OCI-LY7 (cell line): ENCODE data around the gene TTC13. TPM values are rescaled to one million over a fixed set of nuclear protein-coding genes. Genes with fewer than 3 reads are reported as not detected.

ENCODE experiments used
- Bru-seq: library from RNA; stranded (reverse); fragments of 400-500 nt; gene quantifications from one replicate; lab custom pipeline; 2021; lab: Mats Ljungman, UMichigan
- BruChase-seq, 2 experiments: library from RNA; stranded (reverse); fragments of 400-500 nt; gene quantifications; one replicate each; lab custom pipeline; 2021; lab: Mats Ljungman, UMichigan
- BruUV-seq: library from RNA; stranded (reverse); fragments of 400-500 nt; replicated peaks from 2 replicates; lab custom pipeline; 2021; lab: Mats Ljungman, UMichigan
- CTCF ChIA-PET: fragments of 300-600 bp; sonication (Branson Sonifier 250); formaldehyde crosslinking; loops from one replicate; lab custom pipeline; 2022; ENCODE audit warnings: antibody characterized with exemption; ENCODE audit not compliant: unreplicated experiment; lab: Charles Lee
- POLR2A ChIA-PET: fragments of 300-600 bp; sonication (Branson Sonifier 250); formaldehyde crosslinking; loops from one replicate; lab custom pipeline; 2022; ENCODE audit warnings: antibody characterized with exemption; lab: Charles Lee
- DNase-seq: peaks from one replicate; pipeline ENCODE4 v3.0.0-alpha.2; 2015; ENCODE audit warnings: low spot score
- H2AFZ ChIP-seq: fragments of 200-600 bp; sonication (generic), shearing (Covaris generic); 2 replicates; pipeline ENCODE4 v1.6.1; 2014; ENCODE audit warnings: mild to moderate bottlenecking, antibody characterized with exemption, low read length, moderate library complexity
- H3K27ac ChIP-seq: fragments of 200-600 bp; sonication (generic); 2 replicates; pipeline ENCODE4 v1.5.1; 2014; ENCODE audit warnings: mixed run types, low read depth, mild to moderate bottlenecking, moderate library complexity, low read length, inconsistent platforms; ENCODE audit not compliant: poor library complexity, severe bottlenecking
- H3K36me3 ChIP-seq: fragments of 200-600 bp; sonication (generic); 2 replicates; pipeline ENCODE4 v1.6.1; 2014; ENCODE audit warnings: mild to moderate bottlenecking, antibody characterized with exemption, low read length, moderate library complexity, mixed read lengths; ENCODE audit not compliant: insufficient read depth
- H3K4me1 ChIP-seq: fragments of 200-600 bp; sonication (generic); 2 replicates; pipeline ENCODE4 v1.5.1; 2014; ENCODE audit warnings: mild to moderate bottlenecking, low read length; ENCODE audit not compliant: insufficient read depth, poor library complexity, severe bottlenecking
- H3K4me2 ChIP-seq: fragments of 200-600 bp; sonication (generic); 2 replicates; pipeline ENCODE4 v1.6.1; 2014; ENCODE audit warnings: mild to moderate bottlenecking, low read length
- H3K4me3 ChIP-seq: fragments of 200-600 bp; sonication (generic); 2 replicates; pipeline ENCODE4 v1.5.1; 2014; ENCODE audit warnings: mild to moderate bottlenecking, low read depth, low read length; ENCODE audit not compliant: poor library complexity, severe bottlenecking
- H3K79me2 ChIP-seq: fragments of 200-600 bp; sonication (generic); 2 replicates; pipeline ENCODE4 v1.6.1; 2016; ENCODE audit warnings: low read depth, mild to moderate bottlenecking, low read length, moderate library complexity, mixed read lengths; ENCODE audit not compliant: insufficient read depth
- H3K9me2 ChIP-seq: fragments of 200-600 bp; sonication (generic); 2 replicates; pipeline ENCODE4 v1.6.1; 2016; ENCODE audit warnings: mild to moderate bottlenecking, low read length, mixed read lengths; ENCODE audit not compliant: insufficient read depth
- H3K9me3 ChIP-seq: fragments of 200-600 bp; sonication (generic); 2 replicates; pipeline ENCODE4 v1.6.1; 2014; ENCODE audit warnings: mild to moderate bottlenecking, mixed run types, low read length, mixed read lengths
- H4K20me1 ChIP-seq: fragments of 200-600 bp; sonication (generic); 2 replicates; pipeline ENCODE4 v1.6.1; 2014; ENCODE audit warnings: mild to moderate bottlenecking, antibody characterized with exemption, low read length, moderate library complexity, mixed read lengths; ENCODE audit not compliant: insufficient read depth
- EZH2phosphoT487 ChIP-seq: fragments of 200-600 bp; sonication (generic); IDR thresholded peaks from 2 replicates; pipeline ENCODE4 v1.6.1; 2018; ENCODE audit warnings: low read depth, borderline replicate concordance, mild to moderate bottlenecking, mixed run types, antibody characterized with exemption, low read length, moderate library complexity, mixed read lengths
- intact Hi-C: fragments of 100-400 bp; cut with micrococcal nuclease; formaldehyde crosslinking; loops from one replicate; pipeline ENCODE4 v1.10.0; 2022; ENCODE audit not compliant: unreplicated experiment
- long read RNA-seq: library from polyadenylated mRNA; stranded (forward); transcript quantifications from one replicate; pipeline ENCODE4 v2.0.0, GENCODE V29; 2022
- total RNA-seq, 2 experiments: library from RNA; depleted of rRNA in 1 of 2; stranded (reverse); fragments of >200 nt in 1 of 2; shearing (Covaris generic) in 1 of 2; gene quantifications; 2 replicates each; pipeline ENCODE4 v1.2.3, GENCODE V29; 2014 to 2022
- TF ChIP-seq, protein P1 (sequence below): fragments of 200-600 bp; sonication (generic); conservative IDR thresholded peaks from 2 replicates; pipeline ENCODE4 v1.5.1; 2014; ENCODE audit warnings: mild to moderate bottlenecking, antibody characterized with exemption, low read length, moderate library complexity, mixed read lengths

The TTC13 gene, protein sequence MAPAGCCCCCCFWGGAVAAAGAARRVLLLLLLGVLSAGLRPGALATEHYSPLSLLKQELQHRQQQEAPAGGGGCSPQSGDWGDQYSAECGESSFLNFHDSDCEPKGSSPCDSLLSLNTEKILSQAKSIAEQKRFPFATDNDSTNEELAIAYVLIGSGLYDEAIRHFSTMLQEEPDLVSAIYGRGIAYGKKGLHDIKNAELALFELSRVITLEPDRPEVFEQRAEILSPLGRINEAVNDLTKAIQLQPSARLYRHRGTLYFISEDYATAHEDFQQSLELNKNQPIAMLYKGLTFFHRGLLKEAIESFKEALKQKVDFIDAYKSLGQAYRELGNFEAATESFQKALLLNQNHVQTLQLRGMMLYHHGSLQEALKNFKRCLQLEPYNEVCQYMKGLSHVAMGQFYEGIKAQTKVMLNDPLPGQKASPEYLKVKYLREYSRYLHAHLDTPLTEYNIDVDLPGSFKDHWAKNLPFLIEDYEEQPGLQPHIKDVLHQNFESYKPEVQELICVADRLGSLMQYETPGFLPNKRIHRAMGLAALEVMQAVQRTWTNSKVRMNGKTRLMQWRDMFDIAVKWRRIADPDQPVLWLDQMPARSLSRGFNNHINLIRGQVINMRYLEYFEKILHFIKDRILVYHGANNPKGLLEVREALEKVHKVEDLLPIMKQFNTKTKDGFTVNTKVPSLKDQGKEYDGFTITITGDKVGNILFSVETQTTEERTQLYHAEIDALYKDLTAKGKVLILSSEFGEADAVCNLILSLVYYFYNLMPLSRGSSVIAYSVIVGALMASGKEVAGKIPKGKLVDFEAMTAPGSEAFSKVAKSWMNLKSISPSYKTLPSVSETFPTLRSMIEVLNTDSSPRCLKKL
- total RNA-seq (2014; rRNA removed; shearing (Covaris generic)): 15.4 and 24.3 TPM in 2 replicates
- 27.0 and 27.2 TPM in 2 replicates for total RNA-seq (2022)
- Bru-seq, nascent RNA: percentile 72 among the genes with signal in this experiment
- percentile 71 among the genes with signal in this experiment for BruChase-seq, experiment 1, labeled RNA remaining after a 6-hour chase
- percentile 72 among the genes with signal in this experiment for BruChase-seq, experiment 2, labeled RNA remaining after a 2-hour chase
- long read RNA-seq, transcript TTC13-201 (23 exons, 3,253 nt): major isoform, 13 of 49 reads
- long read RNA-seq, partial matches to known transcripts: 8 of 49 reads
- long read RNA-seq, other reads (novel, unspliced or antisense): 27 of 49 reads

DNA sequence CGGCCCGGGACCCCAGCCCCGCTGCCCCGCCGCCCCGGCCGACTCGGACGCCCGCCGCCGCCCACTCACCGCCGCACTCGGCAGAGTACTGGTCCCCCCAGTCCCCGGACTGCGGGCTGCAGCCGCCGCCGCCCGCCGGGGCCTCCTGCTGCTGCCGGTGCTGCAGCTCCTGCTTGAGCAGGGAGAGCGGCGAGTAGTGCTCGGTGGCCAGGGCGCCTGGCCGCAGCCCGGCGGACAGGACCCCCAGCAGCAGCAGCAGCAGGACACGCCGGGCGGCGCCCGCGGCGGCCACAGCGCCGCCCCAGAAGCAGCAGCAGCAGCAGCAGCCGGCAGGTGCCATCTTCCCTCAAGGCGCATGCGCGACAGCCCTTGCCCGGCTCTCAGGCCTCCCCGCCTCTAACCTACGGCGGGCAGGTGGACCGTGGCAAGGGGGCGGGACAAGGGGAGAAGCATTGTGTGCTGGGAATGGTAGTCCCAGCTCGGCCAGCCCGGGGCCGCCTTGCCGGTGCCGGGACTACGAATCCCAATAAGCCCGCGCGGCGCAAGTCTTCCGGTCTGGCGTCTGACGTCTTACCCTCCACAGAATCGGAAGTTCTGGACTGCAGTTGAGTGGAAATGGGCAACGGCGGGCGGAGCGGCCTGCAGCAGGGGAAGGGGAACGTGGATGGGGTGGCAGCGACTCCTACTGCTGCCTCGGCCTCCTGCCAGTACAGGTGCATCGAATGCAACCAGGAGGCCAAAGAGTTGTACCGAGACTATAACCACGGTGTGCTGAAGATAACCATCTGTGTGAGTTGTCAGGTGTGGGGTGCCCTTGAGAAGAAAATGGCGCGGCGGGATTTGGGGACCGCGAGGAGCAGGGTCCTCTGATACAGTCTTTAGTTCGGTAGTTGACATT lies at the start of gene TTC13, which contains the start of gene ARV1:
TTC13 (minus strand) TSS at position 371 of the 898 bp plus-strand sequence; CDS start at position 340, 31 bp downstream.
ARV1 (plus strand) TSS at position 604 of the 898 bp plus-strand sequence; CDS start at position 616, 12 bp downstream.
- DNase-seq: peak; percentile 99
- ChIA-PET CTCF (interaction anchor here (0.7 to 1.0 kb wide), 2 partner anchors 8 to 60 kb away, joined by 3 read pairs; no protein-coding TSS in a partner anchor), POLR2A (interaction anchor here (0.6 to 1.7 kb wide), 6 partner anchors 8 to 239 kb away, joined by 3 to 10 read pairs (median 4); no protein-coding TSS in a partner anchor)
- peaks cover 41% of the 10 kb centered on the region; the same call in 1 of the 2 replicates for H3K79me2 ChIP-seq
- peak within 1 kb of the TSS; percentile 95 for H3K4me2 ChIP-seq
- peak within 1 kb of the TSS; percentile 93 for H3K4me3 ChIP-seq
- peaks cover 22% of the 10 kb centered on the region for H3K4me1 ChIP-seq
- intact Hi-C loops: loop anchor here (1.0 to 5.0 kb wide), 7 partner anchors 56 to 634 kb away; partner anchors contain the start of gene COG2
- H3K27ac ChIP-seq: peak within 1 kb of the TSS; percentile 68
- no peak for TF ChIP-seq EZH2phosphoT487
- TF ChIP-seq, protein P1, sequence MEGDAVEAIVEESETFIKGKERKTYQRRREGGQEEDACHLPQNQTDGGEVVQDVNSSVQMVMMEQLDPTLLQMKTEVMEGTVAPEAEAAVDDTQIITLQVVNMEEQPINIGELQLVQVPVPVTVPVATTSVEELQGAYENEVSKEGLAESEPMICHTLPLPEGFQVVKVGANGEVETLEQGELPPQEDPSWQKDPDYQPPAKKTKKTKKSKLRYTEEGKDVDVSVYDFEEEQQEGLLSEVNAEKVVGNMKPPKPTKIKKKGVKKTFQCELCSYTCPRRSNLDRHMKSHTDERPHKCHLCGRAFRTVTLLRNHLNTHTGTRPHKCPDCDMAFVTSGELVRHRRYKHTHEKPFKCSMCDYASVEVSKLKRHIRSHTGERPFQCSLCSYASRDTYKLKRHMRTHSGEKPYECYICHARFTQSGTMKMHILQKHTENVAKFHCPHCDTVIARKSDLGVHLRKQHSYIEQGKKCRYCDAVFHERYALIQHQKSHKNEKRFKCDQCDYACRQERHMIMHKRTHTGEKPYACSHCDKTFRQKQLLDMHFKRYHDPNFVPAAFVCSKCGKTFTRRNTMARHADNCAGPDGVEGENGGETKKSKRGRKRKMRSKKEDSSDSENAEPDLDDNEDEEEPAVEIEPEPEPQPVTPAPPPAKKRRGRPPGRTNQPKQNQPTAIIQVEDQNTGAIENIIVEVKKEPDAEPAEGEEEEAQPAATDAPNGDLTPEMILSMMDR: peak; percentile 76
- no peaks in the 10 kb centered on the region for H3K9me3 ChIP-seq
- BruUV-seq: no TSS peak
- no peaks in the 10 kb centered on the region for H3K9me2 ChIP-seq
- peaks cover 7% of the 10 kb centered on the region; the same call in 1 of the 2 replicates for H4K20me1 ChIP-seq
- H2AFZ ChIP-seq: peak within 1 kb of the TSS; percentile 89
- peaks cover 37% of the 10 kb centered on the region for H3K36me3 ChIP-seq

DNA sequence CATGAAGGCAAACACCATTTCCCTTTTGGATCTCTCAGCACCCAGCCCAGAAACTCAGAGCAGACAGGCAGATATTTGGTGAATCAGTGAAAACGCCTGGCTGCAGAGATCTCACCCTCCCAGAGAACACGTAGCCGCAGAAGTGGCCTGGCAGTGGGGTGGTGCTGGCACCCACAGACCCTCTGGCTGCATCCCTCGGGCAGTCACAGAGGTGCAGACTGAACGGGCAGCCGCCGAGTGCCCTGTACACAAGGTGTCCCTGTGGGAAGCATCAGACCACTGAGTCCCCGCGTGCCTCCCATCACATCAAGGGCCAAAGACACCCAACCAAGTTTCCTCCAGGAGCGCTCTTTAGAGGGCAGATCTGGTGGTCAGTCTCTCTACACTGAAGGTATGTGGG lies 49.3 kb upstream of the TTC13 start:
- intact Hi-C loops: no loop called here
- POLR2A ChIA-PET: no interaction called here
- Histone ChIP-seq H3K36me3 (no peaks in the 10 kb centered on the region), H3K4me2 (no peak overlapping the region), H3K27ac (no peak overlapping the region), H3K79me2 (no peaks in the 10 kb centered on the region), H3K9me2 (no peaks in the 10 kb centered on the region), H4K20me1 (no peaks in the 10 kb centered on the region), H3K4me3 (no peak overlapping the region), H2AFZ (no peak overlapping the region), H3K9me3 (no peaks in the 10 kb centered on the region), H3K4me1 (no peaks in the 10 kb centered on the region)
- CTCF ChIA-PET: no interaction called here
- TF ChIP-seq, protein P1: no peak
- no peak for TF ChIP-seq EZH2phosphoT487
- no peak for DNase-seq
- no TSS peak for BruUV-seq
